Stimulated activated CD4-positive, alpha-beta T cell treated with anti-CD3 and anti-CD28 coated beads, Interleukin-4, amount 100 ng/mL, for 1 hour (primary cell): ENCODE results near the gene TMEM131.
"Not testable (repeated sequence)": the region's sequence is repeated elsewhere in the genome, so short reads cannot be mapped to it uniquely, and the experiment has no call there.

Experiments used
- DNase-seq: peaks from one replicate; pipeline ENCODE4 v3.0.0-alpha.2; 2020

The TMEM131 gene

GRCh38 chr2:97952357-97952756 is 43.4 kb downstream of the TMEM131 start:
- DNase-seq = no peak

- no peak for DNase-seq
These were observed 44.5 kb downstream of the TMEM131 start for GRCh38 chr2:97951155-97951680.

- DNase-seq = no peak
These were observed 45.2 kb downstream of the TMEM131 start for GRCh38 chr2:97950329-97951154.

GRCh38 chr2:97948926-97949325 is 46.8 kb downstream of the TMEM131 start:
- no peak for DNase-seq

- DNase-seq = no peak
These were observed 50.0 kb downstream of the TMEM131 start for GRCh38 chr2:97945791-97946190.

- no peak for DNase-seq
These were observed 58.9 kb downstream of the TMEM131 start for GRCh38 chr2:97936881-97937280.

- no peak for DNase-seq
These were observed 59.5 kb downstream of the TMEM131 start for GRCh38 chr2:97936199-97936598.

GRCh38 chr2:97935719-97936161 is 60.0 kb downstream of the TMEM131 start:
- DNase-seq = no peak

- DNase-seq = no peak
These were observed 62.6 kb downstream of the TMEM131 start for GRCh38 chr2:97932975-97933662.

GRCh38 chr2:97931858-97932225 is 63.9 kb downstream of the TMEM131 start:
- no peak for DNase-seq

GRCh38 chr2:97931118-97931857 is 64.5 kb downstream of the TMEM131 start:
- no peak for DNase-seq

GRCh38 chr2:97928591-97928990 is 67.2 kb downstream of the TMEM131 start:
- no peak for DNase-seq

GRCh38 chr2:97926946-97927345 is 68.8 kb downstream of the TMEM131 start:
- no peak for DNase-seq

- DNase-seq = no peak
These were observed 71.6 kb downstream of the TMEM131 start for GRCh38 chr2:97924194-97924593.

GRCh38 chr2:97919858-97920257 is 75.9 kb downstream of the TMEM131 start:
- no peak for DNase-seq

- no peak for DNase-seq
These were observed 76.9 kb downstream of the TMEM131 start for GRCh38 chr2:97918818-97919217.

GRCh38 chr2:97917668-97918067 is 78.1 kb downstream of the TMEM131 start:
- not testable (repeated sequence) for DNase-seq

GRCh38 chr2:97914691-97915213 is 81.0 kb downstream of the TMEM131 start:
- DNase-seq = no peak

- DNase-seq = no peak
These were observed 81.9 kb downstream of the TMEM131 start for GRCh38 chr2:97913846-97914245.

GRCh38 chr2:97911922-97912575 is 83.7 kb downstream of the TMEM131 start:
- no peak for DNase-seq

GRCh38 chr2:97911206-97911921 is 84.4 kb downstream of the TMEM131 start:
- DNase-seq = no peak
